A549 (cell line): ENCODE results near the gene LPIN3. TPM values are rescaled to one million over a fixed set of nuclear protein-coding genes. Genes with fewer than 3 reads are reported as not detected.

Source experiments
- ATAC-seq, 2 experiments: fragments of 200-7000 bp in 1 of 2; fragments of >200 bp in 1 of 2; cut with Nextera tagmentation in 1 of 2; cut with Tn5 transposase in 1 of 2; 3 replicates each; pipeline versions ENCODE4 v1.8.0 to v1.9.1; 2018 to 2020; ENCODE audit warnings: mild to moderate bottlenecking in 1 of 2, moderate library complexity in 1 of 2
- CTCF ChIA-PET: fragments of 300-600 bp; sonication (Branson Sonifier 250); formaldehyde crosslinking; extraction: SDS; loops from one replicate; lab custom pipeline; 2021; ENCODE audit warnings: antibody characterized with exemption, inconsistent platforms; lab: Yijun Ruan, JAX
- POLR2A ChIA-PET: fragments of 350-600 bp; formaldehyde crosslinking; extraction: SDS; loops from one replicate; lab custom pipeline; 2021; ENCODE audit warnings: antibody characterized with exemption, inconsistent platforms; lab: Yijun Ruan, JAX
- DNase-seq, 2 experiments: peaks; one replicate each; pipeline versions ENCODE4 v3.0.0 to v3.0.0-alpha.2; 2011 to 2016; ENCODE audit warnings: low read depth in 1 of 2, low spot score in 1 of 2
- FAIRE-seq: peaks from 2 replicates; lab custom pipeline; 2011; peaks lifted over from hg19 to GRCh38; lab: Jason Lieb, UNC
- H3K27ac ChIP-seq, 2 experiments: fragments of >200 bp; sonication (Bioruptor Twin); formaldehyde crosslinking; 3 replicates each; pipeline ENCODE4 v1.5.1; 2016 to 2017
- H3K4me1 ChIP-seq: fragments of >200 bp; sonication (Bioruptor Twin); formaldehyde crosslinking; 3 replicates; pipeline ENCODE4 v1.6.1; 2016
- H3K4me2 ChIP-seq: fragments of >200 bp; sonication (Bioruptor Twin); formaldehyde crosslinking; 3 replicates; pipeline ENCODE4 v1.6.1; 2016
- H3K4me3 ChIP-seq: fragments of >200 bp; sonication (Bioruptor Twin); formaldehyde crosslinking; 3 replicates; pipeline ENCODE4 v1.5.1; 2016
- H3K9me3 ChIP-seq: fragments of >200 bp; sonication (Bioruptor Twin); formaldehyde crosslinking; 3 replicates; pipeline ENCODE4 v1.6.1; 2016
- ATOH8 ChIP-seq: fragments of 250-450 bp; sonication (Bioruptor Pico); IDR thresholded peaks from 2 replicates; pipeline ENCODE4 v1.5.0; 2020; ENCODE audit warnings: low read depth, mild to moderate bottlenecking, moderate library complexity
- BHLHE40 ChIP-seq: IDR thresholded peaks from 2 replicates; pipeline ENCODE4 v1.6.1; 2012; ENCODE audit warnings: low read depth, low read length, inconsistent platforms
- CBX2 ChIP-seq: fragments of 200-600 bp; sonication (generic); IDR thresholded peaks from 2 replicates; pipeline ENCODE4 v1.6.1; 2016; ENCODE audit warnings: low read depth, mild to moderate bottlenecking, borderline replicate concordance
- CEBPB ChIP-seq, 2 experiments: fragments of >200 bp in 1 of 2; sonication (Bioruptor Twin) in 1 of 2; formaldehyde crosslinking in 1 of 2; IDR thresholded peaks; 2 replicates each; pipeline ENCODE4 v1.6.1; 2012 to 2016
- EHMT2 ChIP-seq: fragments of 200-600 bp; sonication (generic); IDR thresholded peaks from 2 replicates; pipeline ENCODE4 v1.6.1; 2016; ENCODE audit warnings: antibody characterized with exemption, low read depth, mild to moderate bottlenecking, moderate library complexity
- FOSB ChIP-seq: fragments of 250-450 bp; sonication (Bioruptor Pico); IDR thresholded peaks from 2 replicates; pipeline ENCODE4 v1.5.0; 2020; ENCODE audit warnings: mild to moderate bottlenecking, moderate library complexity
- FOSL2 ChIP-seq, 2 experiments: fragments of 450-650 bp in 1 of 2; fragments of >200 bp in 1 of 2; sonication (Bioruptor Twin) in 1 of 2; formaldehyde crosslinking; IDR thresholded peaks; 2 replicates each; pipeline versions ENCODE4 v1.5.0 to v1.6.1; 2016 to 2020; ENCODE audit warnings: mild to moderate bottlenecking in 1 of 2, moderate library complexity in 1 of 2
- HDAC2 ChIP-seq: fragments of 200-600 bp; sonication (generic); IDR thresholded peaks from 2 replicates; pipeline ENCODE4 v1.6.1; 2016
- HES2 ChIP-seq: fragments of >200 bp; sonication (Bioruptor Twin); formaldehyde crosslinking; IDR thresholded peaks from 2 replicates; pipeline ENCODE4 v1.6.1; 2016
- HOXB5 ChIP-seq: fragments of 250-450 bp; sonication (Bioruptor Pico); IDR thresholded peaks from 2 replicates; pipeline ENCODE4 v1.5.0; 2020; ENCODE audit warnings: mild to moderate bottlenecking, moderate library complexity
- JUNB ChIP-seq: fragments of >200 bp; sonication (Bioruptor Twin); formaldehyde crosslinking; IDR thresholded peaks from 2 replicates; pipeline ENCODE4 v1.6.1; 2016
- KDM1A ChIP-seq: fragments of 200-600 bp; sonication (generic); IDR thresholded peaks from 2 replicates; pipeline ENCODE4 v1.6.1; 2016; ENCODE audit warnings: low read depth, mild to moderate bottlenecking
- MYC ChIP-seq: IDR thresholded peaks from 2 replicates; pipeline ENCODE4 v1.6.1; 2012; ENCODE audit warnings: mild to moderate bottlenecking, inconsistent platforms, low read length, improper control_type of control experiment, borderline replicate concordance
- NFE2L2 ChIP-seq: fragments of 150-350 bp; conservative IDR thresholded peaks from 2 replicates; pipeline ENCODE4 v1.6.1; 2014; ENCODE audit warnings: low read length
- NPAS2 ChIP-seq: fragments of 250-450 bp; sonication (Bioruptor Pico); IDR thresholded peaks from 2 replicates; pipeline ENCODE4 v1.8.0; 2022; ENCODE audit warnings: mild to moderate bottlenecking, moderate library complexity, borderline replicate concordance
- NR3C1 ChIP-seq: fragments of >200 bp; sonication (Bioruptor Twin); formaldehyde crosslinking; IDR thresholded peaks from 3 replicates; pipeline ENCODE4 v1.6.1; 2017
- PBX3 ChIP-seq: IDR thresholded peaks from 2 replicates; pipeline ENCODE4 v1.6.1; 2012
- REST ChIP-seq: fragments of 200-600 bp; sonication (generic); IDR thresholded peaks from 2 replicates; pipeline ENCODE4 v1.6.1; 2016; ENCODE audit warnings: antibody characterized with exemption, mild to moderate bottlenecking, moderate library complexity
- RFX5 ChIP-seq: fragments of 450-650 bp; IDR thresholded peaks from 2 replicates; pipeline ENCODE4 v1.7.1; 2014; ENCODE audit warnings: antibody characterized with exemption, mild to moderate bottlenecking, moderate library complexity
- RNF2 ChIP-seq: fragments of 200-600 bp; sonication (generic); IDR thresholded peaks from 2 replicates; pipeline ENCODE4 v1.6.1; 2016; ENCODE audit warnings: low read depth, mild to moderate bottlenecking, antibody characterized with exemption, moderate library complexity, borderline replicate concordance
- TP53 ChIP-seq: fragments of 250-450 bp; sonication (Bioruptor Pico); IDR thresholded peaks from 2 replicates; pipeline ENCODE4 v1.5.0; 2021; ENCODE audit warnings: mild to moderate bottlenecking, moderate library complexity
- USF2 ChIP-seq: fragments of 450-650 bp; IDR thresholded peaks from 2 replicates; pipeline ENCODE4 v1.6.1; 2014; ENCODE audit warnings: antibody characterized with exemption
- ZC3H11A ChIP-seq: fragments of 450-650 bp; IDR thresholded peaks from 2 replicates; pipeline ENCODE4 v1.6.1; 2014; ENCODE audit warnings: antibody characterized with exemption, mild to moderate bottlenecking
- ZFP36 ChIP-seq: fragments of 450-650 bp; IDR thresholded peaks from 2 replicates; pipeline ENCODE4 v1.6.1; 2014; ENCODE audit warnings: borderline replicate concordance; ENCODE audit not compliant: partially characterized antibody
- WGBS: methylation state at CpG from one replicate; pipeline ENCODE4 v1.1.6; 2017; ENCODE audit errors: missing lambda C conversion rate; 5-methylcytosine and 5-hydroxymethylcytosine counted together
- polyA plus RNA-seq, 4 experiments: library from polyadenylated mRNA; depleted of rRNA in 3 of 4; stranded (reverse); fragments of >200 nt; fragmentation: RNase III in 1 of 4; extraction: RNeasy Plus Mini Kit Qiagen cat#74134 plus additional on column Dnase treatment in 1 of 4; gene quantifications; 2 replicates in 3 of 4; 3 replicates in 1 of 4; pipeline ENCODE4 v1.2.3, GENCODE V29; 2011 to 2017

LPIN3 gene
- polyA plus RNA-seq, 2 of the 4 experiments (the other 2 are of a cell fraction) = 6.3 to 14.4 TPM

- FAIRE-seq (no peak), DNase-seq (no peak), ATAC-seq (no peak)
- Histone ChIP-seq H3K9me3 (no peaks in the 10 kb centered on the region), H3K4me2 (no peak overlapping the region), H3K27ac (no peak overlapping the region), H3K4me3 (no peak overlapping the region), H3K4me1 (no peaks in the 10 kb centered on the region)
- TF ChIP-seq ZFP36 = no peak
- TF ChIP-seq CEBPB (IDR thresholded peaks at IDR 0.05) = no peak
- TF ChIP-seq ZC3H11A = no peak
- no peak for TF ChIP-seq HDAC2
- no peak for TF ChIP-seq CBX2
- TF ChIP-seq MYC = no peak
- no peak for TF ChIP-seq FOSL2 (IDR thresholded peaks at IDR 0.05)
- TF ChIP-seq FOSL2 (CRISPR knock-in tag; IDR thresholded peaks at IDR 0.05) = no peak
- no peak for TF ChIP-seq HES2
- TF ChIP-seq NFE2L2 = no peak
- no peak for TF ChIP-seq KDM1A
- no peak for TF ChIP-seq NR3C1
- no peak for TF ChIP-seq FOSB (CRISPR knock-in tag)
- no peak for TF ChIP-seq USF2
- TF ChIP-seq REST = no peak
- TF ChIP-seq RNF2 = no peak
- no peak for TF ChIP-seq PBX3
- no peak for TF ChIP-seq RFX5
- no peak for TF ChIP-seq HOXB5 (CRISPR knock-in tag)
- ChIA-PET POLR2A (no interaction called here), CTCF (no interaction called here)
- WGBS = 80% methylated on average over 1 of the region's 1 CpG
These were observed 51.7 kb downstream of the LPIN3 start for GRCh38 chr20:41392295-41392694.

- Histone ChIP-seq H3K9me3 (no peaks in the 10 kb centered on the region), H3K27ac (no peak overlapping the region), H3K4me3 (no peak overlapping the region), H3K4me2 (no peak overlapping the region), H3K4me1 (no peaks in the 10 kb centered on the region)
- ChIA-PET CTCF (no interaction called here), POLR2A (no interaction called here)
- TF ChIP-seq MYC (no peak), RNF2 (no peak), FOSB (CRISPR knock-in tag) (no peak), FOSL2 (IDR thresholded peaks at IDR 0.05) (no peak), FOSL2 (CRISPR knock-in tag; IDR thresholded peaks at IDR 0.05) (no peak), ZFP36 (no peak), RFX5 (no peak), ATOH8 (CRISPR knock-in tag) (no peak), BHLHE40 (no peak), JUNB (no peak), NPAS2 (CRISPR knock-in tag) (no peak), CBX2 (no peak), NFE2L2 (no peak), EHMT2 (no peak), TP53 (CRISPR knock-in tag) (no peak)
- ATAC-seq (peak in 1 of 2 experiments; percentile 12; a peak in 2 of 6 replicates), FAIRE-seq (no peak), DNase-seq (no peak)
- 70% methylated on average over 12 of the region's 12 CpGs for WGBS
These were observed 52.5 kb downstream of the LPIN3 start for GRCh38 chr20:41392871-41393704.
